ENCODE results near the gene MGA.

Gene MGA

GRCh38 chr15:41788262-41788661, 128.1 kb downstream of the MGA start:
- no peak for DNase-seq (ENCODE audit: low read depth)

- DNase-seq (ENCODE audit: low read depth), result no peak
These were observed 129.0 kb downstream of the MGA start for GRCh38 chr15:41789236-41789635.

- no peak for DNase-seq (ENCODE audit: low read depth)
These were observed 129.5 kb downstream of the MGA start for GRCh38 chr15:41789662-41790061.

- no peak for DNase-seq (ENCODE audit: low read depth)
These were observed 130.0 kb downstream of the MGA start for GRCh38 chr15:41790169-41790568.

- DNase-seq (ENCODE audit: low read depth), result no peak
These were observed 130.7 kb downstream of the MGA start for GRCh38 chr15:41790756-41791546.

- no peak for DNase-seq (ENCODE audit: low read depth)
These were observed 131.3 kb downstream of the MGA start for GRCh38 chr15:41791547-41791937.

- no peak for DNase-seq (ENCODE audit: low read depth)
These were observed 131.9 kb downstream of the MGA start for GRCh38 chr15:41792000-41792637.

GRCh38 chr15:41794081-41794480, 133.9 kb downstream of the MGA start:
- DNase-seq (ENCODE audit: low read depth), result no peak

- DNase-seq (ENCODE audit: low read depth), result no peak
These were observed 136.0 kb downstream of the MGA start for GRCh38 chr15:41795996-41796856.

GRCh38 chr15:41797201-41797944, 137.2 kb downstream of the MGA start:
- DNase-seq (ENCODE audit: low read depth), result no peak

GRCh38 chr15:41798607-41799487, 138.6 kb downstream of the MGA start:
- DNase-seq (ENCODE audit: low read depth), result no peak

- DNase-seq (ENCODE audit: low read depth), result no peak
These were observed 139.2 kb downstream of the MGA start for GRCh38 chr15:41799488-41799805.

- DNase-seq (ENCODE audit: low read depth), result no peak
These were observed 141.0 kb downstream of the MGA start for GRCh38 chr15:41801185-41801584.

GRCh38 chr15:41801850-41802455, 141.7 kb downstream of the MGA start:
- no peak for DNase-seq (ENCODE audit: low read depth)

- no peak for DNase-seq (ENCODE audit: low read depth)
These were observed 144.2 kb downstream of the MGA start for GRCh38 chr15:41804361-41804760.

GRCh38 chr15:41804916-41805666, 144.9 kb downstream of the MGA start:
- no peak for DNase-seq (ENCODE audit: low read depth)

- DNase-seq (ENCODE audit: low read depth), result no peak
These were observed 145.5 kb downstream of the MGA start for GRCh38 chr15:41805711-41806110.

GRCh38 chr15:41806291-41807181, 146.3 kb downstream of the MGA start:
- no peak for DNase-seq (ENCODE audit: low read depth)

GRCh38 chr15:41809121-41809520, 148.9 kb downstream of the MGA start:
- DNase-seq (ENCODE audit: low read depth), result no peak
